ENCODE data around the gene IGSF21.

Gene IGSF21

DNA sequence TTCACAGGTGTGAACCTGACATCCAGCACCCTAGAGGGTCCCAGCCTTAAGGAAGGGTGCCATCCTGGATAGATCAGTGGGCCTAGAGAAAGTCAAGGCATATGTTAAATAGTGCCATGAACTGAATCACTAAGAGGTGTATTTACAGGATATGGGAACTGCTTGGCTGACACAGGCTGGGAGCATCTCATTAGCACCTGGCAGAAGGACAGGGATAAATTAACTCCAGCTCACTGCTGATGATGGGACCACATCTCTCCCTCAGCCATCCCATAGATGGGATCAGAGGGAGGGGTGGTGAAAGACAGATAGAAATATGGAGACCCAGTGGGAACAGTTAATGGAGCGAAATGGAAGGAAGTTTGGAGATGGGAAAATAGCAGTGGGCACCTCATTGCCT is 122.0 kb downstream of the IGSF21 start:
- H3K4me1 ChIP-seq (ENCODE audit: control insufficient read depth, insufficient read depth, low read length) = peaks cover 12% of the 10 kb centered on the region
- no peaks in the 10 kb centered on the region for H3K36me3 ChIP-seq (ENCODE audit: control insufficient read depth, insufficient read depth, low read length)
- no peak overlapping the region for H3K27ac ChIP-seq (ENCODE audit: low read depth, low read length)
- H3K9me3 ChIP-seq (ENCODE audit: control insufficient read depth, insufficient read depth, low read depth, low read length) = peaks cover 18% of the 10 kb centered on the region
- peaks cover 6% of the 10 kb centered on the region; the same call in 1 of the 2 replicates for H3K27me3 ChIP-seq (ENCODE audit: control insufficient read depth, insufficient read depth, low read length)
- H3K9ac ChIP-seq (ENCODE audit: low read length) = no peak overlapping the region
- no peak overlapping the region for H3K4me3 ChIP-seq (ENCODE audit: low read depth, low read length)

DNA sequence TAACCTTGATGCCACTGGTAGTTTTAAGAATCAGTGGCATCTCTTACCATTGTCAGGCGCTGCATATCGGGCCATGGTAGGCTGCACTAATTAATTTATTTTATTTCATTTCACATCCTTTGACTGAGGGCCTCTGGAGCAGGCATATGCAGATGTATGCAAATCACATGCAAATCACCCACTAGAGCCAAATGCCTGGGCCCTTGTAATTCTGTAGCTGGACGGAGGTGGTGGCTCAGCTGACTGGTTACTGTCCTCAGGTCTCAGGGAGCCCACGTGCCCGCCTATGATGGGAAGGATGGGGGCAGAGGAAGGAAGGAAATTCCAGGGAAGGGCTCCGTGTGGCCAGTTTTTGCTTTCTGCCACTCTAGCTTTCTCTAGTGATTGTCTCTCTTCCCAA is 122.7 kb downstream of the IGSF21 start:
- Histone ChIP-seq H3K27ac (ENCODE audit: low read depth, low read length) (no peak overlapping the region), H3K4me1 (ENCODE audit: control insufficient read depth, insufficient read depth, low read length) (peaks cover 16% of the 10 kb centered on the region), H3K36me3 (ENCODE audit: control insufficient read depth, insufficient read depth, low read length) (no peaks in the 10 kb centered on the region), H3K9me3 (ENCODE audit: control insufficient read depth, insufficient read depth, low read depth, low read length) (peaks cover 18% of the 10 kb centered on the region), H3K27me3 (ENCODE audit: control insufficient read depth, insufficient read depth, low read length) (peaks cover 4% of the 10 kb centered on the region; the same call in 1 of the 2 replicates), H3K4me3 (ENCODE audit: low read depth, low read length) (no peak overlapping the region), H3K9ac (ENCODE audit: low read length) (no peak overlapping the region)

DNA sequence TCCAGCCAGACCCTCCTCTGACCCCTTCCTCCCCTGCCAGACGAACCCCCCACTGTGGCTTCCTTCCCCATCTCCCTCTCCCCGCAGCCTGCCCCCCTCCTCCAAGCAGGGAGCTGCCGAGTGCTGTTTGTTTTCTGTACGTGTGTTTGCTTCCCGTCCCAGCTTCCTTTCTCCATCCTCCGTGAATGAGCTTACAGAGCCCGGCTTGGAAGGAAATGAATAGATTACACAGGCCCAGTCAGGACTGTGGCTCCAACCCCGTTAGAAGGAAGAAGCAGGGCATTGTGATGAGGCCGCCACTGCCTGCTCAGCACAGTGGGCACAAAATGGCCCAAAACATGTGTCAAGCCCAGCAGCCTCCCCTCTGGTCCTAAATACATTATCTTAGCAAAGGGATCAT is 123.2 kb downstream of the IGSF21 start:
- no peaks in the 10 kb centered on the region for H3K36me3 ChIP-seq (ENCODE audit: control insufficient read depth, insufficient read depth, low read length)
- H3K27ac ChIP-seq (ENCODE audit: low read depth, low read length) = no peak overlapping the region
- H3K4me1 ChIP-seq (ENCODE audit: control insufficient read depth, insufficient read depth, low read length) = peaks cover 16% of the 10 kb centered on the region
- peaks cover 2% of the 10 kb centered on the region; the same call in 1 of the 2 replicates for H3K27me3 ChIP-seq (ENCODE audit: control insufficient read depth, insufficient read depth, low read length)
- H3K4me3 ChIP-seq (ENCODE audit: low read depth, low read length) = no peak overlapping the region
- no peak overlapping the region for H3K9ac ChIP-seq (ENCODE audit: low read length)
- H3K9me3 ChIP-seq (ENCODE audit: control insufficient read depth, insufficient read depth, low read depth, low read length) = peaks cover 18% of the 10 kb centered on the region

DNA sequence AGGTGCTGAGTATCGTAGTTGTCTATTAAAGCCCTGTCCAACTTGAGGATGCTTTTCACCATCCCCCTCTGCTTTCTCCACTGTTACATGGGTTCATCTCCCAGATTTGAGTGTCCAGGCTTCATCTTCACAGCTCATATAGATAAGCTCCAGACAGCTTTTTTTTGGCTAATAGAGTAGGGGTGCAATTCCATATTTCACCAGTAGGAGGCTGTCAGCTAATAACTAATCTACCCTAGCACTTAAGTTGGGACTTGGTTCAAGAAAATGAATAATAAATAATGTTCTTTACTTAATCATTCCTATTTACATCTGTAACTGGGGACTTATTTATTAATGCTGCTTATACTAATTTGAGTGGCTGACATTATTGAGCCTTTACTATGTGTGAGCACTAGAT is 124.5 kb downstream of the IGSF21 start:
- H3K4me3 ChIP-seq (ENCODE audit: low read depth, low read length) = no peak overlapping the region
- H3K9ac ChIP-seq (ENCODE audit: low read length) = no peak overlapping the region

DNA sequence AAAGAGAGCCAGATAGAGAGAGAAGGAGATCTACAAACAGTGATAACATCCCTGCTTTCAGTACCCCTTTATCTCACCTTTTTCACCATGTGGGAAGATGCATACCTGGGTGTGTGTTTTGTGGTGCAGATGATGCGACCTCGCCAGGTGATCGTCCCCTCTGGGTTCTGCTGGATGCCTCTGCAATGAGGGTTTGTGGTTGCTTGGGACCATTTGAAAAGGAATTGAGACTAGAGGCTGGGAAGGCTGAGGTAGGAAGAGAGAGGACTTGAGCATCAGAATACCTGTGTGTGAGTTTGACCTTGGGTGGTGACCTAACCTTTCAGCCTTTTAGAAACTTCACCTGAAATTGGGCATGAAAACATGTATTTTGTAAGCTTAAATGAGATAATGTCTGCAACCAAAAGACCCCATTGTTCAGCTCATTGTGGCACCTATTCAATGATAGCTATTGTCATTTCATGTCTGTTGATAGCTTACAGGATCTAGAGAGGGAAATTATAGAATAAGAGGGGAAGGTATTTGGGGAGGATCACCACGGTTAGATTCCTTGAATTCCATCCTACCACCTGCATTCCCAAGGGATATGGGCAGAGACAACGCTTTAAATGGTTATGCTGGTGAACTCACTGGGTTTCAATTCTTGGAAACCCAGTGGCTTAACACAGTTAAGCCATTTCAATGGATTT is 125.7 kb downstream of the IGSF21 start:
- Histone ChIP-seq H3K27me3 (ENCODE audit: control insufficient read depth, insufficient read depth, low read length) (no peaks in the 10 kb centered on the region), H3K9ac (ENCODE audit: low read length) (peak overlapping the region; percentile 7), H3K27ac (ENCODE audit: low read depth, low read length) (peak overlapping the region; percentile 60; the same call in 1 of the 2 replicates), H3K4me1 (ENCODE audit: control insufficient read depth, insufficient read depth, low read length) (peaks cover 22% of the 10 kb centered on the region), H3K9me3 (ENCODE audit: control insufficient read depth, insufficient read depth, low read depth, low read length) (peaks cover 18% of the 10 kb centered on the region), H3K4me3 (ENCODE audit: low read depth, low read length) (no peak overlapping the region), H3K36me3 (ENCODE audit: control insufficient read depth, insufficient read depth, low read length) (no peaks in the 10 kb centered on the region)

More for the DNA sequence above, 124.5 kb downstream of the IGSF21 start:
- H3K27ac ChIP-seq (ENCODE audit: low read depth, low read length) = no peak overlapping the region
- H3K27me3 ChIP-seq (ENCODE audit: control insufficient read depth, insufficient read depth, low read length) = peaks cover 2% of the 10 kb centered on the region; the same call in 1 of the 2 replicates
- peaks cover 16% of the 10 kb centered on the region for H3K4me1 ChIP-seq (ENCODE audit: control insufficient read depth, insufficient read depth, low read length)
- no peaks in the 10 kb centered on the region for H3K36me3 ChIP-seq (ENCODE audit: control insufficient read depth, insufficient read depth, low read length)
- H3K9me3 ChIP-seq (ENCODE audit: control insufficient read depth, insufficient read depth, low read depth, low read length) = peaks cover 18% of the 10 kb centered on the region

DNA sequence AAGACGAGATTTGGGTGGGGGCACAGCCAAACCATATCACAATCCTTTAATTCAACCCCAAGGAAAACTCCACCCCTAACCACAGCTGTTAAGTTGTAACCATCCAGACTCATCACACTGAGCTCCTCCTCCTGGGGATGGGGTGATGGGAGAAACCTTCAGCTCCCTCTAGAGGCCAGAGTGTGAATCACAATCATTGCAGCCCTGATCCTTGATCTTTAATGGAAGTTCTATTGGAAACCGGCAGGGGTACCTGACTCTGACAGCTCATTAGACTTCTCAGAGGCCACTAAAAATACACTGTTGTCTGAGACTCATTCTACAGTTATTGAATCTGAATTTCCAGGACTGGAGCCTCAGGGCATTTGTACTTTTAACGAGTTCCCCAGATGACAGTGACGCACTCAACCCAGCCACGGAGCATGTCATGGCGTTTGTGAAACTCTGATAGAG is 127.2 kb downstream of the IGSF21 start:
- Histone ChIP-seq H3K27ac (ENCODE audit: low read depth, low read length) (no peak overlapping the region), H3K36me3 (ENCODE audit: control insufficient read depth, insufficient read depth, low read length) (no peaks in the 10 kb centered on the region), H3K4me1 (ENCODE audit: control insufficient read depth, insufficient read depth, low read length) (peaks cover 31% of the 10 kb centered on the region), H3K9me3 (ENCODE audit: control insufficient read depth, insufficient read depth, low read depth, low read length) (peaks cover 18% of the 10 kb centered on the region), H3K9ac (ENCODE audit: low read length) (no peak overlapping the region), H3K27me3 (ENCODE audit: control insufficient read depth, insufficient read depth, low read length) (0 out of 2 replicates have a peak, but pooled peaks cover 4% of the 10 kb centered on the region), H3K4me3 (ENCODE audit: low read depth, low read length) (no peak overlapping the region)

DNA sequence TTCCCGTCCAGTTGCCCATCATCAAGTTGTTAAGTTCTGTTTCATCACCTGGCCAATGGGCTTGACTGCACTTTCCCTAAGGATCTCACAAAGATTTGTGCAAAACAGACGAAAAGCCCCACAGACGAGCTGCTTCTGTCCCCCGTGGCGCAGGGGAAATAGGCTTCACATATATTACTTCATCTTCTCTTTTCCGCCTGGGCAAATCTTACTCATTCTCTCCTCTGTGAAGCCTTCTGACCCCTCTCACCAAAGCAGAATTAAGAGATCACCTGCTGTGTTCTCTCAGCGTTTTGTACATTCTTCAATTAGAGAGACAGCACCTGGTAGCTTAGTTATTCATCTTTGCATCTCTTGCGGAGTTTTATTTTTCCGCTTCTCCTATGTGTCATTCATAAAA is 129.8 kb downstream of the IGSF21 start:
- no peak overlapping the region for H3K9ac ChIP-seq (ENCODE audit: low read length)
- H3K27ac ChIP-seq (ENCODE audit: low read depth, low read length) = no peak overlapping the region
- peaks cover 3% of the 10 kb centered on the region for H3K9me3 ChIP-seq (ENCODE audit: control insufficient read depth, insufficient read depth, low read depth, low read length)
- peaks cover 31% of the 10 kb centered on the region for H3K4me1 ChIP-seq (ENCODE audit: control insufficient read depth, insufficient read depth, low read length)
- no peaks in the 10 kb centered on the region for H3K36me3 ChIP-seq (ENCODE audit: control insufficient read depth, insufficient read depth, low read length)
- H3K4me3 ChIP-seq (ENCODE audit: low read depth, low read length) = no peak overlapping the region
- 0 out of 2 replicates have a peak, but pooled peaks cover 4% of the 10 kb centered on the region for H3K27me3 ChIP-seq (ENCODE audit: control insufficient read depth, insufficient read depth, low read length)

DNA sequence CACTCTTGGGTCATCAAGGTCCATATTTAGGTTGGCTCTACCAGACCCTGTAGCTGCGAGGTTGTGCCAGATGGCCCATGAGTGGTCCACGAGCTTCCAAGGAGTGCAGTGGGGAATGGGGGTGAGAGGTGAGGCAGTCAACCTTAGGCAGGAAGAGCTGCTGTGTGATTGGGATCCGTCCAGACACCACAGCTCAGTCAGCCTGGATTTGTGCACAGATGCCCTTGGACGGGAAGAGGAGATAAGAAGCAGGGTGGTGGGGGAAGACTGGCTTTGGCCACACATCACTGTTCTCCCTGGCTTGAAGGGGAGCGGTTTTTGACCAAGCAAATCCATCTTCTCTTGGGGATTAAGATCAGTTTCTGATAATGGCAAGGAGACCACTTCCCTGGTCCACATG is 130.6 kb downstream of the IGSF21 start:
- Histone ChIP-seq H3K27ac (ENCODE audit: low read depth, low read length) (no peak overlapping the region), H3K36me3 (ENCODE audit: control insufficient read depth, insufficient read depth, low read length) (no peaks in the 10 kb centered on the region), H3K4me3 (ENCODE audit: low read depth, low read length) (no peak overlapping the region), H3K27me3 (ENCODE audit: control insufficient read depth, insufficient read depth, low read length) (0 out of 2 replicates have a peak, but pooled peaks cover 4% of the 10 kb centered on the region), H3K4me1 (ENCODE audit: control insufficient read depth, insufficient read depth, low read length) (peaks cover 27% of the 10 kb centered on the region), H3K9me3 (ENCODE audit: control insufficient read depth, insufficient read depth, low read depth, low read length) (no peaks in the 10 kb centered on the region; the same call in 1 of the 2 replicates), H3K9ac (ENCODE audit: low read length) (no peak overlapping the region)

DNA sequence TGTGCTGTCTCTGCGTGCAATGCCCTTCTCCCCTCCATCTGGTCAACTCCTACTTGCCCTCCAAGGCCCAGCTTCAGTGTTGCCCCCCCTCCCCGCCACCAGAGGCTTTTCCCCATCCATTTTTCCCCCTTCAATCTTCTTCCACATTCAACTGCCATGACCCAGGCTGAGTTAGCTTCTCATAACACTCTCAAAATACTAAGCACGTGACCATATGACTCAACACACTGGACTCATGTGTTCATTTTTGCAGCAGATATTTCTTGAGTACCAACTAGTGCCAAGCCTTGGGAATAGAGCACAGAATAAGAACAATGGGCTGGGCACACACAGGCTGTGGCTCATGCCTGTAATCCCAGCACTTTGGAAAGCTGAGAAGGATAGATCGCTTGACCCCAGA is 132.1 kb downstream of the IGSF21 start:
- no peaks in the 10 kb centered on the region; the same call in 1 of the 2 replicates for H3K9me3 ChIP-seq (ENCODE audit: control insufficient read depth, insufficient read depth, low read depth, low read length)
- H3K27me3 ChIP-seq (ENCODE audit: control insufficient read depth, insufficient read depth, low read length) = 0 out of 2 replicates have a peak, but pooled peaks cover 4% of the 10 kb centered on the region
- no peak overlapping the region for H3K4me3 ChIP-seq (ENCODE audit: low read depth, low read length)
- no peak overlapping the region for H3K27ac ChIP-seq (ENCODE audit: low read depth, low read length)
- H3K9ac ChIP-seq (ENCODE audit: low read length) = no peak overlapping the region
- H3K36me3 ChIP-seq (ENCODE audit: control insufficient read depth, insufficient read depth, low read length) = no peaks in the 10 kb centered on the region
- peaks cover 19% of the 10 kb centered on the region for H3K4me1 ChIP-seq (ENCODE audit: control insufficient read depth, insufficient read depth, low read length)

DNA sequence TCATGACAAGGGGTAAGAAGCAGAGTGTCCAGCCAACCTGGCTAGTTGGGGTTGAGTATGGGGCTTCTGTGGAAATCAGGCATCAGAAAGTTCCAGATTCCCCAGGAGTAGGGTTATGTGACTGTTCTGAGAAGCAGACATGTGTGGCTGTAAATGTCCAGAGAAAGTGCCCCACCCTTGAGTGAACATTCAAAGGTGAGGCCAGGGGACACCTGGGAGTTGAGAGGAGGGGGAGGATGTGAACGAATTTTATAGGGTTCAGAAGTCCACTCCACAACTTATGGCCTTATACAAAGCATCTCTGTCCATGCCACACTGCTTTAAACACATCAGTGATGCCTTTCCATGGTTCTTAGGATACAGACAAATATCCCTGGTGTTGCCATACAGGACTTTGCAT is 133.3 kb downstream of the IGSF21 start:
- no peaks in the 10 kb centered on the region for H3K36me3 ChIP-seq (ENCODE audit: control insufficient read depth, insufficient read depth, low read length)
- H3K4me1 ChIP-seq (ENCODE audit: control insufficient read depth, insufficient read depth, low read length) = peaks cover 19% of the 10 kb centered on the region
- H3K9ac ChIP-seq (ENCODE audit: low read length) = no peak overlapping the region
- H3K27ac ChIP-seq (ENCODE audit: low read depth, low read length) = no peak overlapping the region
- H3K27me3 ChIP-seq (ENCODE audit: control insufficient read depth, insufficient read depth, low read length) = 0 out of 2 replicates have a peak, but pooled peaks cover 4% of the 10 kb centered on the region
- no peaks in the 10 kb centered on the region; the same call in 1 of the 2 replicates for H3K9me3 ChIP-seq (ENCODE audit: control insufficient read depth, insufficient read depth, low read depth, low read length)
- H3K4me3 ChIP-seq (ENCODE audit: low read depth, low read length) = no peak overlapping the region

DNA sequence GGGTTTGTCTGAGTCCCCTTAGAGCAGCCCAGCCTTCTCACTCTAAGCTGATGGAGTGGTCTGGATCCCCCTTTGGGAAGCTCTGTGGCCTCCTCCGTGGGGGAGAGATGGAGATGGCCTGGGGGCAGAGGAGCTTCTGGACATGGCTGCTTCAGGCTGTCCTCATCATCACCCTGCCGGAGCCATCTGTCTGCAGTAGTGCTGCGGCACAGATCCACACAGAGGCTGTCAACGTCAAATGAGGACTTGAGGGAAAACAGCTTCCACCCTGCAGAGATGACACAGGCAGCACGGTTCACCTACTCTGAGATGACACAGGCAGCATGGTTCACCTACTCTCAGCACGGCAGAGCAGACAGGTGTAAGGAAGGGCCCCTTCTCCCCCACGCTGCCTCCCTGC is 134.3 kb downstream of the IGSF21 start:
- no peaks in the 10 kb centered on the region for H3K36me3 ChIP-seq (ENCODE audit: control insufficient read depth, insufficient read depth, low read length)
- H3K27me3 ChIP-seq (ENCODE audit: control insufficient read depth, insufficient read depth, low read length) = 0 out of 2 replicates have a peak, but pooled peaks cover 4% of the 10 kb centered on the region
- H3K9ac ChIP-seq (ENCODE audit: low read length) = no peak overlapping the region
- H3K4me1 ChIP-seq (ENCODE audit: control insufficient read depth, insufficient read depth, low read length) = peaks cover 19% of the 10 kb centered on the region
- H3K27ac ChIP-seq (ENCODE audit: low read depth, low read length) = no peak overlapping the region
- no peak overlapping the region for H3K4me3 ChIP-seq (ENCODE audit: low read depth, low read length)
- H3K9me3 ChIP-seq (ENCODE audit: control insufficient read depth, insufficient read depth, low read depth, low read length) = no peaks in the 10 kb centered on the region
